H9 (cell line): ENCODE data around the gene RAD50. TPM values are rescaled to one million over a fixed set of nuclear protein-coding genes. Genes with fewer than 3 reads are reported as not detected.

Source experiments
- DNase-seq: peaks from one replicate; pipeline ENCODE4 v3.0.0-alpha.2; 2017
- H2AFZ ChIP-seq: one replicate; pipeline ENCODE4 v1.6.1; 2013; ENCODE audit warnings: mild to moderate bottlenecking, low read length, control low read depth, moderate library complexity
- H2AK5ac ChIP-seq: 2 replicates; pipeline ENCODE4 v1.6.1; 2013; ENCODE audit warnings: low read length, control low read depth, mixed read lengths; ENCODE audit not compliant: insufficient read length
- H2BK120ac ChIP-seq: one replicate; pipeline ENCODE4 v1.6.1; 2013; ENCODE audit warnings: low read depth, mild to moderate bottlenecking, low read length, control low read depth, inconsistent platforms; ENCODE audit not compliant: poor library complexity, severe bottlenecking
- H2BK12ac ChIP-seq: 2 replicates; pipeline ENCODE4 v1.6.1; 2013; ENCODE audit warnings: low read length, control low read depth, mixed read lengths, low read depth; ENCODE audit not compliant: insufficient read length
- H2BK15ac ChIP-seq: 2 replicates; pipeline ENCODE4 v1.6.1; 2013; ENCODE audit warnings: low read depth, low read length, control low read depth
- H2BK20ac ChIP-seq: one replicate; pipeline ENCODE4 v1.6.1; 2013; ENCODE audit warnings: low read depth, mild to moderate bottlenecking, low read length, control low read depth, inconsistent platforms; ENCODE audit not compliant: poor library complexity, severe bottlenecking
- H2BK5ac ChIP-seq: 2 replicates; pipeline ENCODE4 v1.6.1; 2013; ENCODE audit warnings: low read length, control low read depth, mixed read lengths; ENCODE audit not compliant: insufficient read length
- H3K14ac ChIP-seq: 2 replicates; pipeline ENCODE4 v1.6.1; 2013; ENCODE audit warnings: low read length, control low read depth; ENCODE audit not compliant: insufficient read depth
- H3K18ac ChIP-seq: 2 replicates; pipeline ENCODE4 v1.6.1; 2013; ENCODE audit warnings: low read depth, mild to moderate bottlenecking, mixed read lengths, low read length, control low read depth; ENCODE audit not compliant: insufficient read length
- H3K23ac ChIP-seq: 2 replicates; pipeline ENCODE4 v1.6.1; 2013; ENCODE audit warnings: low read length, control low read depth, mixed read lengths, low read depth; ENCODE audit not compliant: insufficient read length
- H3K23me2 ChIP-seq: 2 replicates; pipeline ENCODE4 v1.6.1; 2013; ENCODE audit warnings: low read depth, mild to moderate bottlenecking, mixed read lengths, low read length, control low read depth; ENCODE audit not compliant: insufficient read length, poor library complexity, severe bottlenecking
- H3K27ac ChIP-seq: 2 replicates; pipeline ENCODE4 v1.5.1; 2013; ENCODE audit warnings: low read length, control low read depth, mixed read lengths, low read depth; ENCODE audit not compliant: insufficient read length
- H3K27me3 ChIP-seq: 2 replicates; pipeline ENCODE4 v1.6.1; 2013; ENCODE audit warnings: low read length, control low read depth, inconsistent platforms; ENCODE audit not compliant: insufficient read depth
- H3K4ac ChIP-seq: 2 replicates; pipeline ENCODE4 v1.6.1; 2013; ENCODE audit warnings: low read depth, mild to moderate bottlenecking, control low read depth, inconsistent platforms, low read length, moderate library complexity
- H3K4me1 ChIP-seq: 2 replicates; pipeline ENCODE4 v1.6.1; 2013; ENCODE audit warnings: low read length, control low read depth, inconsistent platforms; ENCODE audit not compliant: insufficient read depth
- H3K4me2 ChIP-seq: 2 replicates; pipeline ENCODE4 v1.6.1; 2013; ENCODE audit warnings: low read length, control low read depth, mixed read lengths; ENCODE audit not compliant: insufficient read length, insufficient read depth
- H3K56ac ChIP-seq: 2 replicates; pipeline ENCODE4 v1.6.1; 2013; ENCODE audit warnings: low read depth, mild to moderate bottlenecking, mixed read lengths, low read length, control low read depth; ENCODE audit not compliant: insufficient read length
- H3K79me1 ChIP-seq: 2 replicates; pipeline ENCODE4 v1.6.1; 2013; ENCODE audit warnings: low read depth, mild to moderate bottlenecking, moderate library complexity, low read length, control low read depth, inconsistent platforms; ENCODE audit not compliant: insufficient read depth, poor library complexity, severe bottlenecking
- H3K79me2 ChIP-seq: 2 replicates; pipeline ENCODE4 v1.6.1; 2013; ENCODE audit warnings: low read length, control low read depth, inconsistent platforms; ENCODE audit not compliant: insufficient read depth
- H3K9ac ChIP-seq: 2 replicates; pipeline ENCODE4 v1.6.1; 2013; ENCODE audit warnings: low read length, control low read depth, mixed read lengths; ENCODE audit not compliant: insufficient read length; ENCODE audit errors: extremely low read depth
- H3K9me3 ChIP-seq: one replicate; pipeline ENCODE4 v1.6.1; 2013; ENCODE audit warnings: low read depth, low read length, inconsistent platforms; ENCODE audit not compliant: control insufficient read depth
- H3T11ph ChIP-seq: one replicate; pipeline ENCODE4 v1.6.1; 2013; ENCODE audit warnings: mild to moderate bottlenecking, low read length, control low read depth, inconsistent platforms
- H4K20me1 ChIP-seq: one replicate; pipeline ENCODE4 v1.6.1; 2013; ENCODE audit not compliant: control insufficient read depth, insufficient read length, insufficient read depth
- H4K5ac ChIP-seq: 2 replicates; pipeline ENCODE4 v1.6.1; 2013; ENCODE audit warnings: low read depth, mild to moderate bottlenecking, mixed read lengths, low read length, control low read depth; ENCODE audit not compliant: insufficient read length
- H4K8ac ChIP-seq: replicated peaks from 2 replicates; pipeline ENCODE4 v1.6.1; 2013; ENCODE audit warnings: low read length, control low read depth, mixed read lengths, low read depth; ENCODE audit not compliant: insufficient read length
- H4K91ac ChIP-seq: 2 replicates; pipeline ENCODE4 v1.6.1; 2013; ENCODE audit warnings: low read depth, mild to moderate bottlenecking, moderate library complexity, mixed read lengths, low read length, control low read depth; ENCODE audit not compliant: insufficient read length
- H3K27ac Mint-ChIP-seq, 3 experiments: 2 replicates in 2 of 3; 3 replicates in 1 of 3; pipeline ENCODE4 v1.8.0; 2020 to 2021; ENCODE audit warnings: mixed read lengths in 3 of 3, mild to moderate bottlenecking in 1 of 3, moderate library complexity in 1 of 3
- H3K27me3 Mint-ChIP-seq: 2 replicates; pipeline ENCODE4 v1.8.0; 2021; ENCODE audit warnings: low read depth, mild to moderate bottlenecking, moderate library complexity, mixed read lengths
- H3K36me3 Mint-ChIP-seq, 3 experiments: 2 replicates in 2 of 3; 3 replicates in 1 of 3; pipeline ENCODE4 v1.8.0; 2020 to 2021; ENCODE audit warnings: low read depth in 3 of 3, mixed read lengths in 3 of 3; ENCODE audit not compliant: insufficient read depth in 1 of 3
- H3K4me1 Mint-ChIP-seq, 2 experiments: 2 replicates each; pipeline ENCODE4 v1.8.0; 2020; ENCODE audit warnings: mixed read lengths in 2 of 2
- H3K4me3 Mint-ChIP-seq, 2 experiments: 2 replicates in 1 of 2; 3 replicates in 1 of 2; pipeline ENCODE4 v1.8.0; 2020 to 2021; ENCODE audit warnings: mild to moderate bottlenecking in 2 of 2, mixed read lengths in 2 of 2, moderate library complexity in 1 of 2
- H3K9me3 Mint-ChIP-seq, 2 experiments: 2 replicates in 1 of 2; 3 replicates in 1 of 2; pipeline ENCODE4 v1.8.0; 2020; ENCODE audit warnings: mild to moderate bottlenecking in 2 of 2, mixed read lengths in 2 of 2, moderate library complexity in 1 of 2
- CTCF ChIP-seq: fragments of 200-600 bp; sonication (generic); conservative IDR thresholded peaks from 3 replicates; pipeline ENCODE4 v1.8.0; 2021; ENCODE audit warnings: antibody characterized with exemption, mild to moderate bottlenecking
- WGBS: extraction: QIAGEN DNeasy Blood & Tissue Kit; methylation state at CpG from one replicate; pipeline ENCODE4 v1.1.7; 2013; ENCODE audit warnings: missing lambda C conversion rate, low lambda C conversion rate, mixed read lengths; ENCODE audit not compliant: insufficient read length; ENCODE audit errors: extremely low coverage; 5-methylcytosine and 5-hydroxymethylcytosine counted together
- total RNA-seq: library from RNA; stranded (reverse); gene quantifications from 2 replicates; pipeline ENCODE4 v1.2.1, GENCODE V29; 2021

RAD50 gene
- total RNA-seq, 1 experiment from 2014 or later = 46.1 TPM

DNA sequence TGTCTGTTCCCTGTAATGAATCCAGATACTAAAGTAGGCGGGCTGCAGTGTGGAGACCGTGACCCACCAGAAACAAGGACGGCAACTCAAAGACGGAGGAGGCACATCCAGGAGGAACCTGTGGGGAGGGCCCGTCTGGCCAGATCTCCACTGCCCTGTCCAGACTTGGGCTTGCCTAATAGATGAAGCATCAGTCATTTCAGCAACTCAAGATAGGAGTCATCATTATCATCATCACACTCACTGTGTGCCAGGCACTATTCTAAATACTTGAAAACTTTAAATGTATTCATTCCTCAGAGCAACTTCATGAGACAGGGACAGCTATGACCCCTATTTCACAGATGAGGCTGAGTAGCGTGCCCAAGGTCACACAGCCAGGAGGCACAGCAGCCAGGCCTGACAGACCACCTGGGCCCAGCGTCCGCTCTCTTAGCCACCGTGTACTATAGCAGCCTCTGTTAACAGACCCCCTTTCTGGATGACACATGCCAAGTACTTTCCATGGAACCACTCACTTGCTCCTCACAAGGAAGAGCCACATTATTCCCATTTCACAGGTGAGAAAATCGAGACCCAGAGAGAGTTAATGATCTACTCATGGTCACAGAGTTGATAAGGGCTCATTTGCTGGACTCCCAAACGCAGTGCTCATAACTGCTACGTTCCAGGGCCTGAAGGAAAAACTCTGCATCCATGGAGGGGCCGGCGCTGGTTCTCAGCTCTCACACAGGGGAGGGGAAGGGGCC is 112.1 kb downstream of the RAD50 start:
- Histone ChIP-seq H3K23me2 (no peaks in the 10 kb centered on the region), H3K27me3 (no peaks in the 10 kb centered on the region), H3T11ph (no peak overlapping the region), H3K18ac (no peak overlapping the region), H3K9ac (no peak overlapping the region), H3K23ac (no peak overlapping the region), H2AK5ac (no peak overlapping the region), H3K79me2 (no peaks in the 10 kb centered on the region), H3K4me1 (no peaks in the 10 kb centered on the region), H2AFZ (no peak overlapping the region), H4K20me1 (no peaks in the 10 kb centered on the region), H4K5ac (no peak overlapping the region), H3K9me3 (no peaks in the 10 kb centered on the region), H3K27ac (no peak overlapping the region), H2BK15ac (no peak overlapping the region), H4K91ac (no peak overlapping the region), H3K4me2 (no peak overlapping the region), H2BK12ac (no peak overlapping the region), H2BK120ac (no peak overlapping the region), H3K14ac (no peak overlapping the region), H2BK20ac (no peak overlapping the region), H4K8ac (no peak overlapping the region), H3K79me1 (no peaks in the 10 kb centered on the region), H3K4ac (no peak overlapping the region), H2BK5ac (no peak overlapping the region), H3K56ac (no peak overlapping the region)
- Mint-ChIP-seq H3K4me1 (peaks cover 22 to 26% of the 10 kb centered on the region in 2 experiments), H3K9me3 (peaks cover 0 to 7% of the 10 kb centered on the region in 2 experiments; a peak in 3 of 5 replicates), H3K4me3 (no peak overlapping the region), H3K36me3 (peaks cover 0 to 7% (median 0%) of the 10 kb centered on the region in 3 experiments; a peak in 3 of 7 replicates), H3K27ac (peak overlapping the region in 1 of 3 experiments; percentile 80; a peak in 2 of 7 replicates), H3K27me3 (peaks cover 1% of the 10 kb centered on the region)
- no CpG with 5 or more reads among the region's 14 CpGs for WGBS
- no peak for TF ChIP-seq CTCF
- no peak for DNase-seq
